Uterus (tissue), 2 donors: ENCODE measurements around the gene GMCL1.

Source experiments
- POLR2A ChIP-seq, 2 donors: fragments of 450-650 bp; IDR thresholded peaks; one replicate each; pipeline ENCODE4 v1.6.1; 2016; ENCODE audit warnings: antibody characterized with exemption in 2 of 2, mild to moderate bottlenecking in 1 of 2, moderate library complexity in 1 of 2
- TF ChIP-seq, protein P1 (sequence below), 4 experiments: fragments of 200-600 bp in 2 of 4; fragments of 450-650 bp in 2 of 4; sonication (generic) in 2 of 4; IDR thresholded peaks; one replicate each; pipeline ENCODE4 v1.5.1; 2016 to 2019; ENCODE audit warnings: antibody characterized with exemption in 4 of 4, mild to moderate bottlenecking in 2 of 4, moderate library complexity in 1 of 4

DNA sequence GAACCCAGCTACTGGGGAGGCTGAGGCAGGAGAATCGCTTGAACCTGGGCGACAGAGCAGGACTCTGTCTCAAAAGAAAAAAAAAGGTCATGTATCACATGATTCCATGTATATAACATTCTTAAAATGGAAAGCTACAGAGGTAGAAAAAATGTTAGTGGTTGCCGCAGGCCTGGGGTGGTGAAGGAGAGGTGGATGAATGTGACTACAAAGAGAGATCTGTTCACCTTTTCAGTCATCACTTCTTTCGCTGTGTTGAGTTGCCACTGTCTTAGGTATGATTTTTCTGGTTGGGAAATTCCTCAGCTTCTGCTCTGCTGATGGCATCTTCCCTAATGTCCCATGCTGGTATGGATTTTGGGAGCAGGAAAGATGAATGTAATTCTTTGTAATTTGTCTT is 59.0 kb downstream of the GMCL1 start:
- TF ChIP-seq, protein P1, sequence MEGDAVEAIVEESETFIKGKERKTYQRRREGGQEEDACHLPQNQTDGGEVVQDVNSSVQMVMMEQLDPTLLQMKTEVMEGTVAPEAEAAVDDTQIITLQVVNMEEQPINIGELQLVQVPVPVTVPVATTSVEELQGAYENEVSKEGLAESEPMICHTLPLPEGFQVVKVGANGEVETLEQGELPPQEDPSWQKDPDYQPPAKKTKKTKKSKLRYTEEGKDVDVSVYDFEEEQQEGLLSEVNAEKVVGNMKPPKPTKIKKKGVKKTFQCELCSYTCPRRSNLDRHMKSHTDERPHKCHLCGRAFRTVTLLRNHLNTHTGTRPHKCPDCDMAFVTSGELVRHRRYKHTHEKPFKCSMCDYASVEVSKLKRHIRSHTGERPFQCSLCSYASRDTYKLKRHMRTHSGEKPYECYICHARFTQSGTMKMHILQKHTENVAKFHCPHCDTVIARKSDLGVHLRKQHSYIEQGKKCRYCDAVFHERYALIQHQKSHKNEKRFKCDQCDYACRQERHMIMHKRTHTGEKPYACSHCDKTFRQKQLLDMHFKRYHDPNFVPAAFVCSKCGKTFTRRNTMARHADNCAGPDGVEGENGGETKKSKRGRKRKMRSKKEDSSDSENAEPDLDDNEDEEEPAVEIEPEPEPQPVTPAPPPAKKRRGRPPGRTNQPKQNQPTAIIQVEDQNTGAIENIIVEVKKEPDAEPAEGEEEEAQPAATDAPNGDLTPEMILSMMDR (IDR thresholded peaks at IDR 0.05), result no peak
- no peak for TF ChIP-seq POLR2A (IDR thresholded peaks at IDR 0.05)
